ENCODE results near the gene RIN1. TPM values are rescaled to one million over a fixed set of nuclear protein-coding genes. Genes with fewer than 3 reads are reported as not detected.

Gene RIN1
- total RNA-seq, 4 donors from 2014 or later, result 8.8 to 43.8 (median 14.4) TPM

GRCh38 chr11:66291303-66291705, 44.9 kb downstream of the RIN1 start:
- no peak overlapping the region for H3K27ac ChIP-seq

GRCh38 chr11:66290330-66290621, 46.0 kb downstream of the RIN1 start:
- WGBS, 2 donors (ENCODE audit: low coverage in 1 of 2), result 64% methylated on average over 2 of the region's 2 CpGs; no CpG with 5 or more reads in 1 of the 2 donors
- Histone ChIP-seq H3K27ac (no peak overlapping the region), H3K27me3 (peaks cover 40% of the 10 kb centered on the region), H3K4me1 (peaks cover 19 to 38% (median 29%) of the 10 kb centered on the region in 4 donors), H3K9me3 (no peaks in the 10 kb centered on the region), H3K4me3 (no peak overlapping the region), H3K36me3 (no peaks in the 10 kb centered on the region)
- no peak for DNase-seq
- TF ChIP-seq EP300 (IDR thresholded peaks at IDR 0.05; ENCODE audit: low read depth), result no peak
- TF ChIP-seq POLR2AphosphoS5 (IDR thresholded peaks at IDR 0.05), result no peak
- TF ChIP-seq POLR2A (IDR thresholded peaks at IDR 0.05), result no peak
- TF ChIP-seq CTCF (IDR thresholded peaks at IDR 0.05), result no peak
- intact Hi-C loops (cut with DNase I; ENCODE audit: low total_unique reads) (no loop called here), in situ Hi-C loops (cut with MboI; ENCODE audit: low pct_ligation_motif_present in 1 of 4, low pct_unique_long_range_greater_than_20kb in 1 of 4, low sequenced_read_pairs in 3 of 4) (no loop called here)

More at GRCh38 chr11:66291303-66291705, 44.9 kb downstream of the RIN1 start:
- DNase-seq, result no peak
- H3K27me3 ChIP-seq, result peaks cover 51% of the 10 kb centered on the region
- TF ChIP-seq POLR2AphosphoS5 (IDR thresholded peaks at IDR 0.05) (no peak), EP300 (IDR thresholded peaks at IDR 0.05; ENCODE audit: low read depth) (no peak), POLR2A (IDR thresholded peaks at IDR 0.05) (no peak), CTCF (IDR thresholded peaks at IDR 0.05) (no peak)
- in situ Hi-C loops (cut with MboI; ENCODE audit: low pct_ligation_motif_present in 1 of 4, low pct_unique_long_range_greater_than_20kb in 1 of 4, low sequenced_read_pairs in 3 of 4) (no loop called here), intact Hi-C loops (cut with DNase I; ENCODE audit: low total_unique reads) (no loop called here)
- H3K9me3 ChIP-seq, result no peaks in the 10 kb centered on the region
- peak overlapping the region in 2 of 4 donors; percentile 39 to 56 for H3K4me3 ChIP-seq
- H3K36me3 ChIP-seq, result no peaks in the 10 kb centered on the region
- H3K4me1 ChIP-seq, result peaks cover 19 to 38% (median 29%) of the 10 kb centered on the region in 4 donors
- 22% methylated on average over 14 of the region's 16 CpGs; no CpG with 5 or more reads in 1 of the 2 donors for WGBS, 2 donors (ENCODE audit: low coverage in 1 of 2)

GRCh38 chr11:66289548-66290329, 46.5 kb downstream of the RIN1 start:
- Histone ChIP-seq H3K27ac (peak overlapping the region; percentile 92 to 97 (median 93)), H3K9me3 (no peaks in the 10 kb centered on the region), H3K4me3 (peak overlapping the region; percentile 52 to 98 (median 77)), H3K27me3 (peaks cover 40% of the 10 kb centered on the region), H3K4me1 (peaks cover 19 to 38% (median 29%) of the 10 kb centered on the region in 4 donors), H3K36me3 (no peaks in the 10 kb centered on the region)
- WGBS, 2 donors (ENCODE audit: low coverage in 1 of 2), result 0 to 11% methylated on average over 1 to 34 of the region's 36 CpGs
- intact Hi-C loops (cut with DNase I; ENCODE audit: low total_unique reads) (loop anchor here (10.0 kb wide), 1 partner anchor 65 kb away; no protein-coding TSS in a partner anchor), in situ Hi-C loops (cut with MboI; ENCODE audit: low pct_ligation_motif_present in 1 of 4, low pct_unique_long_range_greater_than_20kb in 1 of 4, low sequenced_read_pairs in 3 of 4) (loop anchor here in 1 of 4 donors (10.0 kb wide), 1 partner anchor 65 kb away; no protein-coding TSS in a partner anchor)
- DNase-seq, result peak; percentile 78
- TF ChIP-seq POLR2AphosphoS5 (IDR thresholded peaks at IDR 0.05) (no peak), EP300 (IDR thresholded peaks at IDR 0.05; ENCODE audit: low read depth) (no peak), POLR2A (IDR thresholded peaks at IDR 0.05) (no peak), CTCF (IDR thresholded peaks at IDR 0.05) (no peak)

GRCh38 chr11:66288671-66289547, 47.3 kb downstream of the RIN1 start, which contains the start of gene YIF1A:
TSS of gene YIF1A (minus strand) at chr11:66289143. CDS start at chr11:66288985, 158 bp downstream.
- in situ Hi-C loops (cut with MboI; ENCODE audit: low pct_ligation_motif_present in 1 of 4, low pct_unique_long_range_greater_than_20kb in 1 of 4, low sequenced_read_pairs in 3 of 4), result loop anchor here in 1 of 4 donors (10.0 kb wide), 1 partner anchor 64 kb away; no protein-coding TSS in a partner anchor

More at GRCh38 chr11:66288671-66289547, 47.3 kb downstream of the RIN1 start, which contains the start of gene YIF1A:
- peak; percentile 99 for DNase-seq
- no peak for TF ChIP-seq EP300 (IDR thresholded peaks at IDR 0.05; ENCODE audit: low read depth)
- TF ChIP-seq POLR2A (IDR thresholded peaks at IDR 0.05), result peak; percentile 95
- peak in 1 of 5 experiments; percentile 8 for TF ChIP-seq CTCF (IDR thresholded peaks at IDR 0.05)
- peak; percentile 92 to 98 (median 96) for TF ChIP-seq POLR2AphosphoS5 (IDR thresholded peaks at IDR 0.05)
- Histone ChIP-seq H3K27ac (peak within 1 kb of the TSS; percentile 92 to 97 (median 93)), H3K27me3 (peaks cover 32% of the 10 kb centered on the region), H3K4me1 (peaks cover 19 to 38% (median 29%) of the 10 kb centered on the region in 4 donors), H3K36me3 (no peaks in the 10 kb centered on the region), H3K4me3 (peak within 1 kb of the TSS; percentile 72 to 98 (median 78)), H3K9me3 (no peaks in the 10 kb centered on the region)
- 1% methylated on average over 58 of the region's 87 CpGs; no CpG with 5 or more reads in 1 of the 2 donors for WGBS, 2 donors (ENCODE audit: low coverage in 1 of 2)
- intact Hi-C loops (cut with DNase I; ENCODE audit: low total_unique reads), result loop anchor here (10.0 kb wide), 1 partner anchor 64 kb away; no protein-coding TSS in a partner anchor

Measured in transverse colon (tissue), 4 donors.